Type B pancreatic cell (in vitro differentiated cells): Measurements from ENCODE around the gene DNAH10. TPM values are rescaled to one million over a fixed set of nuclear protein-coding genes. Genes with fewer than 3 reads are reported as not detected.

Experiments used
- DNase-seq: peaks from one replicate; pipeline ENCODE4 v3.0.0; 2021; ENCODE audit warnings: mixed read lengths; ENCODE audit not compliant: unreplicated experiment; ENCODE audit errors: extremely low spot score
- H3K27ac Mint-ChIP-seq: 2 replicates; pipeline ENCODE4 v1.8.0; 2021; ENCODE audit warnings: mild to moderate bottlenecking, mixed read lengths
- H3K27me3 Mint-ChIP-seq: 2 replicates; pipeline ENCODE4 v1.8.0; 2021; ENCODE audit warnings: mixed read lengths
- H3K36me3 Mint-ChIP-seq: 2 replicates; pipeline ENCODE4 v1.8.0; 2021; ENCODE audit warnings: mixed read lengths
- H3K4me1 Mint-ChIP-seq: one replicate; pipeline ENCODE4 v1.8.0; 2021; ENCODE audit warnings: mixed read lengths; ENCODE audit not compliant: unreplicated experiment
- H3K4me3 Mint-ChIP-seq: 2 replicates; pipeline ENCODE4 v1.8.0; 2021; ENCODE audit warnings: mild to moderate bottlenecking, mixed read lengths
- H3K9me3 Mint-ChIP-seq: 2 replicates; pipeline ENCODE4 v1.8.0; 2021; ENCODE audit warnings: mixed read lengths
- CTCF ChIP-seq: fragments of 200-600 bp; sonication (generic); conservative IDR thresholded peaks from 2 replicates; pipeline ENCODE4 v1.5.0; 2021; ENCODE audit warnings: antibody characterized with exemption, mild to moderate bottlenecking
- total RNA-seq: library from RNA; stranded (reverse); gene quantifications from 2 replicates; pipeline ENCODE4 v1.2.1, GENCODE V29; 2021; ENCODE audit warnings: low replicate concordance

DNAH10 gene
- total RNA-seq, 1 donor from 2014 or later, result 0.56 TPM

GRCh38 chr12:123891011-123891410 lies 128.9 kb downstream of the DNAH10 start:
- Mint-ChIP-seq H3K27ac (no peak overlapping the region), H3K4me1 (no peaks in the 10 kb centered on the region), H3K9me3 (no peaks in the 10 kb centered on the region), H3K4me3 (no peak overlapping the region), H3K27me3 (peaks cover 23% of the 10 kb centered on the region), H3K36me3 (no peaks in the 10 kb centered on the region)
- DNase-seq, result no peak
- TF ChIP-seq CTCF, result no peak

DNA sequence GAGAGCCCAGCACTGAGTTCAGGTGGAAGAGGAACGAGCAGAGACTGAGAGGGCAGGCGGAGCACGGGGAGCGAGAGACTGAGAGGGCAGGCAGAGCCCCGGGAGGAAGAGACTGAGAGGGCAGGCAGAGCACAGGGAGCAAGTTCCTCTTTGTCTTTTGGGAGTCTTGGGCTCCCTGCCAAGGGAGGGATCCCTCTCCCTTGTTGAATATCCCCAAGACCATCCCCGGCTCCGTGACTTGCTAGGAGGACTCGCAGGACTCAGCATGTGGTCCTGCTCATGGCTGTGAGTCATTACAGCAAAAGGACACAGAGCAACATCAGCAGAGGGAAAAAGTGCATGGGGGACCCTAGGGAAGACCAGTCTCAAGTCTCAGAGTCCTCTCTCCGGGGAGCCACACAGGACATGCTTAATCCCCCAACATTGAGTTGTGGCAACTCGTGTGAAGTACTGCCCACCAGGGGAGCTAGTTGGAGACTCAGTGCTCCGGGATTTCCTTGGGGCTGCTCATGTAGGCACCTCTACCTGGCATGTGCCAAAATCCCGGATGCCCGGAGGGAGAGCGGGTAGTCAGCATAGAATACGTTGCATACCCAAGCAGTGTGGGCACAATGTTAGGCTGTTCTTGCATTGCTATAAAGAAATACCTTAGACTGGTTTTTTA lies 129.5 kb downstream of the DNAH10 start:
- H3K4me3 Mint-ChIP-seq, result no peak overlapping the region
- H3K9me3 Mint-ChIP-seq, result no peaks in the 10 kb centered on the region
- peaks cover 18% of the 10 kb centered on the region for H3K27me3 Mint-ChIP-seq
- no peak for DNase-seq
- no peak overlapping the region for H3K27ac Mint-ChIP-seq
- TF ChIP-seq CTCF, result no peak
- no peaks in the 10 kb centered on the region for H3K36me3 Mint-ChIP-seq
- no peaks in the 10 kb centered on the region for H3K4me1 Mint-ChIP-seq

- Mint-ChIP-seq H3K36me3 (no peaks in the 10 kb centered on the region), H3K9me3 (no peaks in the 10 kb centered on the region), H3K27me3 (peaks cover 15% of the 10 kb centered on the region), H3K4me3 (no peak overlapping the region), H3K27ac (no peak overlapping the region), H3K4me1 (peaks cover 3% of the 10 kb centered on the region)
- TF ChIP-seq CTCF, result no peak
- DNase-seq, result no peak
These were observed 130.1 kb downstream of the DNAH10 start for GRCh38 chr12:123892180-123892559.

DNA sequence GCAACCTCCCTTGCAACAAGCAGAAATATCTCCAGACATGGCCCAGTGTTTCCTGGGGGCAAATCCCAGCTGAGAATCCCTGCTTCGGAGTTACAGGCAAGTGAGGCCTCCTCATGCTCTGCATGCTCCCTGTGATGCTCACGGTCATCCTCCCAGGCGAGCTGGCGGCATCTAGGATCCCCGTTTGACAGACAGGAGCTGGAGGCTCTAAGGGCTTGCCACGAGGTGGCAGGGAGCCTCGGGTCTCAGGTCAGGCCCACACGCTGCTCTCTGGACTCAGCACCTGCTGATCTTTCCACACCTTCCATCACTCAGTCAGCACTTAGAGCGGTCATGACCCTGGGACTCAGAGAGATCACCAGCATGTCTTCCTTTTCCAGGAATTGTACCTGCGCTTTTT lies 130.8 kb downstream of the DNAH10 start:
- peaks cover 15% of the 10 kb centered on the region for H3K27me3 Mint-ChIP-seq
- TF ChIP-seq CTCF, result no peak
- H3K27ac Mint-ChIP-seq, result no peak overlapping the region

DNA sequence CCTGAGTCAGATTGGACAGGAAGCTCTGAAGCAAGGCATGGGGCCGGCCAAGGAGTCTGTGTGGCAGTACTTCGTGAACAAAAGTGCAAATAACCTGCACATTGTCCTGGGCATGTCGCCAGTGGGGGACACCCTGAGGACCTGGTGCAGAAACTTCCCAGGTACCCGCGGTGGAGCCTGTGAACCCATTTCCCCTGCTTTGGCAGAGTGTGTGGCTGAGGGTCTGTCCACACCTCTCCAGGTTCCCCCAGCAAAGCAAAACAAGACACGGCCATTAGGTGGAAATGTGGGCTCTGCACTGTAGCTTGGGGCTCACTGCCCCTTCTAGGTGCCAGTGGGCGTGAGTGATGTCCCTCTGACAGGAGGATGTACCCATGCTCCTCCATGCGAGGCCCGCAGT lies 131.2 kb downstream of the DNAH10 start:
- no peaks in the 10 kb centered on the region for H3K36me3 Mint-ChIP-seq

More for the DNA sequence above, 130.8 kb downstream of the DNAH10 start:
- Mint-ChIP-seq H3K4me3 (no peak overlapping the region), H3K36me3 (no peaks in the 10 kb centered on the region), H3K4me1 (peaks cover 3% of the 10 kb centered on the region), H3K9me3 (no peaks in the 10 kb centered on the region)
- DNase-seq, result no peak

More for the DNA sequence above, 131.2 kb downstream of the DNAH10 start:
- DNase-seq, result no peak
- no peak overlapping the region for H3K27ac Mint-ChIP-seq
- no peak overlapping the region for H3K4me3 Mint-ChIP-seq
- H3K4me1 Mint-ChIP-seq, result peaks cover 3% of the 10 kb centered on the region
- no peaks in the 10 kb centered on the region for H3K9me3 Mint-ChIP-seq
- no peak for TF ChIP-seq CTCF
- peaks cover 15% of the 10 kb centered on the region for H3K27me3 Mint-ChIP-seq
